CMK (cell line): ENCODE results near the gene PRKAR1A.
"Not testable (repeated sequence)": the region's sequence is repeated elsewhere in the genome, so short reads cannot be mapped to it uniquely, and the experiment has no call there.

Source experiments
- DNase-seq: peaks from one replicate; pipeline ENCODE4 v3.0.0-alpha.2; 2010; ENCODE audit warnings: low read depth

PRKAR1A gene

GRCh38 chr17:68512247-68512959 lies at the start of gene PRKAR1A:
Gene PRKAR1A (plus strand): TSS chr17:68512430. CDS start chr17:68515400, 2,970 bp downstream.
- DNase-seq = peak; percentile 78

- DNase-seq = no peak
These were observed 48.8 kb upstream of the PRKAR1A start for GRCh38 chr17:68463211-68464019.

- no peak for DNase-seq
These were observed 43.9 kb upstream of the PRKAR1A start for GRCh38 chr17:68468334-68468733.

GRCh38 chr17:68468788-68469187 lies 43.4 kb upstream of the PRKAR1A start:
- DNase-seq = no peak

- no peak for DNase-seq
These were observed 41.3 kb upstream of the PRKAR1A start for GRCh38 chr17:68470961-68471360.

- no peak for DNase-seq
These were observed 31.3 kb upstream of the PRKAR1A start for GRCh38 chr17:68480885-68481284.

GRCh38 chr17:68482576-68483041 lies 29.6 kb upstream of the PRKAR1A start:
- DNase-seq = no peak

- DNase-seq = no peak
These were observed 27.8 kb upstream of the PRKAR1A start for GRCh38 chr17:68484458-68484857.

GRCh38 chr17:68489919-68490318 lies 22.3 kb upstream of the PRKAR1A start:
- no peak for DNase-seq

GRCh38 chr17:68491381-68492231 lies 20.6 kb upstream of the PRKAR1A start:
- DNase-seq = no peak

GRCh38 chr17:68492394-68493054 lies 19.7 kb upstream of the PRKAR1A start:
- DNase-seq = not testable (repeated sequence)

- no peak for DNase-seq
These were observed 17.1 kb upstream of the PRKAR1A start for GRCh38 chr17:68495081-68495480.

- no peak for DNase-seq
These were observed 14.3 kb upstream of the PRKAR1A start for GRCh38 chr17:68497885-68498319.

- no peak for DNase-seq
These were observed 13.5 kb upstream of the PRKAR1A start for GRCh38 chr17:68498479-68499326.

GRCh38 chr17:68499587-68499986 lies 12.6 kb upstream of the PRKAR1A start:
- DNase-seq = no peak

- DNase-seq = no peak
These were observed 11.2 kb upstream of the PRKAR1A start for GRCh38 chr17:68501074-68501473.

GRCh38 chr17:68505951-68506350 lies 6.3 kb upstream of the PRKAR1A start:
- DNase-seq = no peak

GRCh38 chr17:68507576-68507975 lies 4.7 kb upstream of the PRKAR1A start:
- no peak for DNase-seq

GRCh38 chr17:68509141-68510057 lies 2.8 kb upstream of the PRKAR1A start:
- no peak for DNase-seq

GRCh38 chr17:68511254-68511670 lies 968 bp upstream of the PRKAR1A start:
- no peak for DNase-seq
